GM21526 (cell line): Measurements from ENCODE around the gene ATP6V1G1.

Experiments
- ATAC-seq: cut with Tn5 transposase; IDR thresholded peaks from one replicate; pipeline ENCODE4 v1.9.1; 2021; ENCODE audit warnings: moderate library complexity; ENCODE audit not compliant: unreplicated experiment, low FRiP score

The ATP6V1G1 gene

GRCh38 chr9:114587345-114588202 lies at the start of gene ATP6V1G1:
TSS of gene ATP6V1G1 (plus strand) at chr9:114587769. CDS start at chr9:114587839, 70 bp downstream.
- peak; percentile 92 for ATAC-seq

GRCh38 chr9:114538241-114538640 lies 49.3 kb upstream of the ATP6V1G1 start:
- no peak for ATAC-seq

DNA sequence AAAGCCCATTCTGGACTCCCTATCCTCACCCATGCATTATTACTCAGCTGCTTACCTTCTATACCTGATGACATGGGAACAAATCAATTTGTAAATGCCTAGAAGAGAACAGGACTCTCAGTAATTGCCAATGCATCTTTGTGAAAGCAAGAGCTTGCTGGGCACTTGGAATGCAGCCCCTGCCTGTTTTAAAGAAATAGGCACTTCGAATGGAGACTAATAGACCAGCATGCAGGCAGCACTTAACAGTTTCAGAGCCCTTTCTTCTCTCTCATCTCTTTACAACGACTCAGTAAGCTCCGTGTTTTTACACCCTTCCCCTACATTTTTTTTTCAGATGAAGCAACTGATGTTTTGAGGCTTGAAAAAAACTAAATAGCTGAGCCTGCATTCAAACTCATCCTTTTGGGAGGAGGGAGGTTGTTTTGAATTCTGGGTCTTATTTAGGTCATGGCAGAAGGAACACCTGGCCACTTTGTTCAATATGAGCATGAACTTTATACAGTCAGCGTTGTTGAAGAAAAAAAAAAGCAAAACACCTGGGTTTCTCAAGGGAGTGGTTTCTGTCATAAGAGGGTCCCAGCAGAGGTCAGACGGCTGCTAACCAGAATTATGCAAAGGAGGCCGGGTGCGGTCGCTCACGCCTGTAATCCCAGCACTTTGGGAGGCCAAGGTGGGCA lies 47.7 kb upstream of the ATP6V1G1 start:
- ATAC-seq = no peak

- no peak for ATAC-seq
These were observed 42.5 kb upstream of the ATP6V1G1 start for GRCh38 chr9:114545055-114545454.

- ATAC-seq = no peak
These were observed 40.7 kb upstream of the ATP6V1G1 start for GRCh38 chr9:114546851-114547250.

DNA sequence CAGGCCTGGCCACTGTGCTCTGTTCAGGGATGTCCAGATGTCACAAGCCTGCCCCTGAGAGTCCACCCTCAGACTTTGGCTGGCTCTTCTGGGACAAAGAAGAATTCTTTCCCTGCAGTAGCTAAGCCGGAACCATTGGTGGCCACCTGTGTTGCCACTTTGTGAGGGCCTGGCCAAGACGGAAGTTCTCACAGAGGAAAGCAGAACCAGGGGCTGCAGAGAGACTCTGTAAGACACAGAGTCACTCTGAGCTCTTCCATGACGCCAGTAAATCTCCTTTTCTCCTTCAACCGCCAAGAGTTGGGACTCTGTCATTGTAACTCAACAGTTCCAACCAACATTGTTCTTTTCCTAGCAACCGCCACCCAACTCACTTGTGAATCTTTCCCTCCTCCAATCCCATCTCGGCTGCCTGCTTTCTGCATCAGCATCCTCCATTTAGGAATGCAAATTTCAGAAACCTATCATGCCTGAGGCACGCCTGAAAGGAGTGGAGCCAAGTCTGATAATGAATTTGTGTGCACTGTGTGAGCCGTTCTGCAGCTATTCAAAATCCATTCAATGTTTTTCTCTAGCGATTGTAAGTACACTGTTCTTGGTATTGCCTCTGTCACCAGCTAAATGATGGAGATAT lies 37.8 kb upstream of the ATP6V1G1 start:
- ATAC-seq = no peak

GRCh38 chr9:114551750-114552685 lies 35.6 kb upstream of the ATP6V1G1 start:
- no peak for ATAC-seq

- ATAC-seq = no peak
These were observed 34.9 kb upstream of the ATP6V1G1 start for GRCh38 chr9:114552706-114553105.

GRCh38 chr9:114553202-114553601 lies 34.4 kb upstream of the ATP6V1G1 start:
- ATAC-seq = no peak

DNA sequence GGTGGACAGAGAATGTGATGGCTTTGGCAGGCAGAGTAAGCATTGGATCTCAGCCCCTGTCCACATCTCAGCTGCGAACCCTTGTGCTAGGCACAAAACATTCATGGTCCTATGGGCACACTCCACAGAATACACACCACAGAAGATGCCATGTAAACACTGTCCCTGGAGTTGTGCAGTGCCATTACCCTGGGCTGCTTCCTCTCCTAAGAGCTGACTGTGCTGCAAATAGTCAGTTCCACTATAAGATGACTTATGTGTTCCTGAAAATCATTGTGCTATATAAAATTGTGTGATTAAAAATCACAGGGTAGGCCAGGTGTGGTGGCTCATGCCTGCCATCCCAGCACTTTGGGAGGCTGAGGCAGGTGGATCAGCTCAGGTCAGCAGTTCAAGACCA lies 31.9 kb upstream of the ATP6V1G1 start:
- ATAC-seq = no peak

- ATAC-seq = no peak
These were observed 29.4 kb upstream of the ATP6V1G1 start for GRCh38 chr9:114558027-114558675.

DNA sequence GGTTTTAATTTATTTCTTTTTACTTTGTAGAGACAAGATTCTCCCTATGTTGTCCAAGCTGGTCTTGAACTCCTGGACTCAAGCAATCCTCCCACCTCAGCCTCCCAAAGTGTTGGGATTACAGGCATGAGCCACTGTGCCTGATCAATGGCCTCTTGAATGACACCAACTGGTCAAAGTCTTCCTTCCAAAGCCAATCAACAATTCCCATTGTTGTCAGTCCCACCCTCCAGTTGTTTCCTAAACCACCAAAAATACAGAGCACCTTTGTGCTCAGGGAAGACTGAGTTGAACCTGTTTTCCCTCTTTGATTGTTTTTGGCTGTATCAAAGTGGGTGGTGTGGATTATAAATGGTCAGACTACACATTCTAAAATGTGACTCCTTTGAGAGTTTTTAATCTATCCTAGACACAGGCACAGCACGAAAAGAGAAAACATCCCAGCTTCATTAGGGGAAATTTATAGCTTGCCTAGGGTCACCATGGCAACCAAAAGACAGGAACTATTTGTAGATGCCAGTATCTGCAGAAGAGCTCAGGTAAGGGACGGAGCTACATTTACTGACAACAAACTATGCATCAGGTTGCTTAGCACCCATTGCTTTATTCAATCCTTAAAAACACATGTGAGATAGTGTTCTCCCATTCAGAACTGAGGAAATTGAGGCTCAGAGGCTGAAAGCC lies 27.6 kb upstream of the ATP6V1G1 start:
- ATAC-seq = no peak

DNA sequence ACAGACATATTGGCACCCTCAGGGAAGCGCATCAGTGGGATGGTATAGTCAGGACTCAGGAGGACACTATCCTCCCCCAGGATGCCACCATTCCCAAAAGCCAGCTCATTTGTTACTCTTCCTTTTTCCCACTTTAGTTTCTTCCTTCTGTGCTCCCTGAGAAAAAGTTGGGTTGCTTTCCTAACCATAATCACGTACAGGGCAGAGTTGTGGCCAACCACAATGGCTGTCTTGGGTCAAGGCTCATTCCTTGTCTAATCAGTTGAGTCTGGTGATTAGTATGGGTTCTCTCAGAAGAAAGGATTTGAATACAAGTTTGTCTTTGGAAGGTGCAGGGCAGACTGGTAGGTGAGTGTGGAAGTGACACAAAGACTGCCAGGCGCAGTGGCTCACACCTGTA lies 26.6 kb upstream of the ATP6V1G1 start:
- ATAC-seq = no peak

- no peak for ATAC-seq
These were observed 25.8 kb upstream of the ATP6V1G1 start for GRCh38 chr9:114561771-114562170.

- ATAC-seq = no peak
These were observed 22.4 kb upstream of the ATP6V1G1 start for GRCh38 chr9:114565204-114565603.

- no peak for ATAC-seq
These were observed 16.8 kb upstream of the ATP6V1G1 start for GRCh38 chr9:114570742-114571141.

DNA sequence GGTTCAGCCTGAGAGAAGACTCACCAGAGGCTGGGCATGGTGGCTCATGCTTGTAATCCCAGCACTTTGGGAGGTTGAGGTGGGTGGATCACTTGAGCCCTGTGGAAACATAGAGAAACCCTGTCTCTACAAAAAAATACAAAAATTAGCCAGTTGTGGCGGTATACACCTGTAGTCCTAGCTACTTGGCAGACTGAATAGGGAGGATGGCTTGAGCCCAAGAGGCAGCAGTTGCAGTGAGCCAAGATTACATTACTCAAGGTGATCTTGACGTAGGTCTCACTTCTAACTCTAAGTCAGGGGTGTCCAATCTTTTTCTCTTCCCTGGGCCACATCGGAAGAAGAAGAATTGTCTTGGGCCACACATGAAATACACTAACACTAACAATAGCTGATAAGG lies 16.2 kb upstream of the ATP6V1G1 start:
- ATAC-seq = no peak

GRCh38 chr9:114572199-114572598 lies 15.4 kb upstream of the ATP6V1G1 start:
- ATAC-seq = no peak

DNA sequence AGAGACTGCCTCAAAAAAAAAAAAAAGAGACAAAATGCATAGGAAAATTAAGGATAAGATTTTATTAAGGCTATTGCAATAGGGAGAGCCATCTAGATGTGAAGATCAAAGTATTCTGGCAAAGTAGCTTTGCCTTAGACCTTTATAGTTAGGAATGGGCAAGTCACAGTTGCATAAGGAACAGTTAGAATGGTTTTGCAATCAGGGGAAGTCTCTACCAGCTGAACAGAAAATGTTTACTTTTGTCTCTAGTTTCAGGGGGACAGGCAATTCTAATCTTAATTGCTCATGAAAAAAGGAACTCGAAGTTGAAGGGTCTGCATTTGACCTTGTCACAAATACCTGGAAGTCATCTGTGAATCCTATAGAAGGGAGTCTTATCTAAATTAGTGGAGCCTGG lies 13.1 kb upstream of the ATP6V1G1 start:
- ATAC-seq = no peak
